IPS-18a (cell line): ENCODE measurements around the gene CELA2A.

ENCODE experiments used
- H3K27ac ChIP-seq: one replicate; pipeline ENCODE4 v1.5.1; 2013; ENCODE audit warnings: low read length
- H3K27me3 ChIP-seq: one replicate; pipeline ENCODE4 v1.6.1; 2013; ENCODE audit warnings: mild to moderate bottlenecking, low read length; ENCODE audit not compliant: control insufficient read depth, insufficient read depth
- H3K36me3 ChIP-seq: one replicate; pipeline ENCODE4 v1.6.1; 2013; ENCODE audit warnings: low read depth, low read length; ENCODE audit not compliant: control insufficient read depth
- H3K4me1 ChIP-seq: one replicate; pipeline ENCODE4 v1.6.1; 2013; ENCODE audit warnings: low read depth, low read length; ENCODE audit not compliant: control insufficient read depth
- H3K4me3 ChIP-seq: one replicate; pipeline ENCODE4 v1.5.1; 2013; ENCODE audit warnings: low read length
- H3K9ac ChIP-seq: one replicate; pipeline ENCODE4 v1.6.1; 2013; ENCODE audit warnings: mild to moderate bottlenecking, low read length, moderate library complexity
- H3K9me3 ChIP-seq: one replicate; pipeline ENCODE4 v1.6.1; 2013; ENCODE audit warnings: low read depth, low read length; ENCODE audit not compliant: control insufficient read depth

Gene CELA2A

DNA sequence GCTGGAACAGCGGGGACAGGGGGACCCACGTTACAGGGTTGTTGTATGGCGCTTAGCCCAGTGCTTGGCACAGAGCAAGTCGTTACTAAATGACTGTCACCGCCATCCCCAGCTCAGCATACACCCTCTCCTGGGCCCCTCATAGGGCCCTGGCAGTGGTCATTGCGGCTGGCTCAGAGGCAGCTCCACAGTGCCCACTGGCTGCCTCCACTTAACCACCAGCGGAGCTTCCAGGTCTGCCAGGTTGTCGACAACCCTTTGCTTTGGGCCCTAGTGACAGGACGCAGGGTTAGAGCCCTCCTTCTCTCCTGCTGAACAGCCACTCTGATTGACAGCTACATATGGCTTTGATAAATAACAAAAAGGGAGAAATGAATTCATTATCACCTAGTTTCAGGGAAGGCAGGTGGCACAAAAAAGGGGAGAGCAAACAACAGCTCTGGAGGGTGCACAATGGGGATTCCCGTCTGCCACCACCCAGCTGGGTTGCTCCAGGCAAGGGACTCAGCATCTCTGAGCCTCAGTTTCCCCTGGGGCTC, 42.0 kb upstream of the CELA2A start:
- H3K36me3 ChIP-seq: no peaks in the 10 kb centered on the region

DNA sequence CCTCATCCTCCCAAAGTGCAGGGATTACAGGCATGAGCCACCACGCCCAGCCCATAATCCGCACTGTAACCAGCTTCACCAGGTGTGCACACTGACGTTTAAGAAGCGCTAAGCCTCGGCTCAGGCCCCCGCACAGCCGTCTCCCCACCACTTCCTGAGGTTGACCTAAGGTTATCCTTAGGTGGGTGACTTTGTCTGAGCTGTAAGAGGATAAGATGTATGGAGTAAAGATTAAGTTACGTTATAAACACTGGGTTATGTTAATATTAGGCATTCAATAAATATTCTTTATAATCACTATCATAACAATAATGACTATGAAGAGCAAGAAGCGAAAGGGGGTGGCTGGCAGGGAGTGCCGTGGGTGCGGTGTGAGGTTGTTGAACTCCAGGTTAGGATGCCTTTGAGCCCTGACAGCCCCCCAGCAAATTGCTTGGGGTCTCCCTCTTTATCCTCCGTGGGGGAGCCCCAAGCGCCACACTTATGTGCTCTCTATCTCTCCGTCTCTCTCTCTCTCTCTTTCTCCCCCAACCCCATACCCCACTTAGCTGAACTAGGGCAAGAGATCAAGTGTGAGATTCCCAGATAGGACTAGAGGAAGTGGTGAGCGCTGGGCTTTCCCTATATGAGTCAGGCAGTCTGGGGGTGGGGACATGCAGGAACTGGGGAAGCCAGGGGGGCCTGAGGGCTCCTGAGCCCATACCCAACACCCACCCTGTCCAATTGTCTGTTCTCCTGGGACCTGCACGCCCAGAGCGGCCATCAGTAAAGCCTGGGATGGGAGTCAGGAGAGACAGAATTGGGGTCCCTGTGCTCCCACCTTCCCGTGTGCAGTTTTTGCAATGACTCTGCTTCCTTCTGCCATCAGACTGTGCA, 39.2 kb upstream of the CELA2A start:
- H3K4me1 ChIP-seq: no peaks in the 10 kb centered on the region
- no peaks in the 10 kb centered on the region for H3K27me3 ChIP-seq
- no peaks in the 10 kb centered on the region for H3K9me3 ChIP-seq
- H3K4me3 ChIP-seq: no peak overlapping the region
- H3K27ac ChIP-seq: no peak overlapping the region
- H3K9ac ChIP-seq: no peak overlapping the region
- no peaks in the 10 kb centered on the region for H3K36me3 ChIP-seq

More for the DNA sequence above, 42.0 kb upstream of the CELA2A start:
- Histone ChIP-seq H3K27ac (no peak overlapping the region), H3K27me3 (peaks cover 13% of the 10 kb centered on the region), H3K4me3 (no peak overlapping the region), H3K9me3 (no peaks in the 10 kb centered on the region), H3K4me1 (peaks cover 4% of the 10 kb centered on the region), H3K9ac (no peak overlapping the region)

DNA sequence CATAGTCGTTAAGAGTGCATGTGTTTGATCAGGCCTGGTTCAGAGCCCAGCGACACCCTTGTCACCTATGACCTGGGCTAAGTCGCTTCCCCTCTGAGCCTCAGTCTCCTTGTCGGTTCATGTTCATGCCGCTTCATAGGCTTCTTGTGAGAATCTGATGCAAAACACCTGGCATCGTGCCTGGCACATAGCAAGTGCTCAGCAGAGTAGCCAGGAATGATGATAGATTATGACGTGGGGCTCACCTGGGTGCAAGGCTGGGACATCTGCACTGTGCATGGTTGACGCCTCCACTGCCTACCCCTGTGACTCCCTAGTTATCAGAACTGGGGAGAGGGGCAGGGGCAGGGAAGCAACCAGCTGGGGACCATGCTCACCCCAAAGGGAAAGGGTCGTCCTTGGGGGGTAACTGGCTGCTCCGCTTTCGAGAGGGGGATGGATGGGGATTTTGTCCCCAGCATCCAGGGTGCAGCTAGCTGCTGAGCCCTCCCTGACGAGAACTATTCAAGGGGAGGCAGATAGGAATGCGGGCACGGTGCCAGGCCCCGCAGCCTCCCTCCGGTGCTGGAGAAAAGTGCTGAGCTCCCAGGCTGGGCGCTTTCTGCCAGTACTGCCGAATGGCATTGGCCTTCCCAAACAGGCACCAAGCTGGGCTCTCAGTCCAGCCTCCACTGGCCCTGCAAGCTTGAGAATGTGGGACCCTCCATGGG, 37.6 kb upstream of the CELA2A start:
- Histone ChIP-seq H3K36me3 (no peaks in the 10 kb centered on the region), H3K4me3 (no peak overlapping the region), H3K27me3 (no peaks in the 10 kb centered on the region), H3K9me3 (no peaks in the 10 kb centered on the region), H3K4me1 (no peaks in the 10 kb centered on the region), H3K9ac (no peak overlapping the region), H3K27ac (no peak overlapping the region)

DNA sequence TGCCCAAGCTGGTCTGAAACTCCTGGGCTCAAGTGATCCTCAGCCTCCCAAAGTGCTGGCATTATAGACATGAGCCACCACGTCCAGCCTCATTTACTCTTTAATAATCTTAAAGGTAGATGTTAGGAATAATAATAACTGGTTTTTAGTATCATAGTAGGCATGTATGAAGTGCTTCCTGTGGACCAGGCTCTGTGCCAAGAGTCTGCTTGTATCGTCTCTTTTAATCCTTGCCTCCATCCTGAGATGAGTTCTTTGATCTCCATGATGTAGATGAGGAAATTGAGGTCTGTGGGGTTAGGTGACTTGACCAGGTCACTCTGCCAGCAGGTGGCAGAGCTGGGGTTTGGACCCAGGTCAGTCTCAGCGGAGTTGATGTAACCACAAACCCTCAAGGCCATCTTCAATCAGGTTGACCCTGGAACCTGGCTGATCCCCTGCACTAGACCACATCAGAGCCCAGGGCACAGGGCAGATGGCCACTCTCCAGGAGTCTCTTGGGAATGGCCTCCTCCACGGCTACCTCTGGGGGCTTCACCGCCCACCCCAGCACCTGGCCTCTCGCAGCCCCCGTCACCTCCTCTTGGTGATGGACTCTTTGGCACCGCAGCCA, 35.6 kb upstream of the CELA2A start:
- H3K4me3 ChIP-seq: no peak overlapping the region
- H3K4me1 ChIP-seq: no peaks in the 10 kb centered on the region
- no peaks in the 10 kb centered on the region for H3K27me3 ChIP-seq
- no peak overlapping the region for H3K9ac ChIP-seq
- H3K27ac ChIP-seq: no peak overlapping the region
- no peaks in the 10 kb centered on the region for H3K9me3 ChIP-seq
- H3K36me3 ChIP-seq: no peaks in the 10 kb centered on the region

DNA sequence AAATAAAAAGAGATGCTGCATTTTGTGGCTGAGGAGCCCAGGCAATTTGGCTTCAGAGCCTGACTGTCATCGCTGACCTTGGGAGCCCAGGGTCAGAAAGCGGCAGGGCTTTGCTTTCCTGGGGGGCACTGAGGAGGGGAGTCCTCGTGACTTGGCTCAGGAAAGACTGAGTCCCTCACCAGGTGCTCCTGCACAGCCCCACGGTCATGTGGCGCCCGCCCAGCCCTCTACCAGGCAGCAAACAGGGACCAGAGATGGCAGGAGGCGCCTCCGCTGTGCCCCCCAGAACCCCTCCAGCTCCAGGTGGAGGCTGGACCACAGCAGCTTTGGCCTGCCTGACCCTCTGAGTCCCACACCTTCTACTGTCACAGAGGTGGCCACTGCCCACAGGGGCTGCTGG, 33.7 kb upstream of the CELA2A start:
- Histone ChIP-seq H3K9me3 (no peaks in the 10 kb centered on the region), H3K27ac (no peak overlapping the region), H3K27me3 (no peaks in the 10 kb centered on the region), H3K36me3 (no peaks in the 10 kb centered on the region), H3K4me1 (no peaks in the 10 kb centered on the region), H3K9ac (no peak overlapping the region), H3K4me3 (no peak overlapping the region)

DNA sequence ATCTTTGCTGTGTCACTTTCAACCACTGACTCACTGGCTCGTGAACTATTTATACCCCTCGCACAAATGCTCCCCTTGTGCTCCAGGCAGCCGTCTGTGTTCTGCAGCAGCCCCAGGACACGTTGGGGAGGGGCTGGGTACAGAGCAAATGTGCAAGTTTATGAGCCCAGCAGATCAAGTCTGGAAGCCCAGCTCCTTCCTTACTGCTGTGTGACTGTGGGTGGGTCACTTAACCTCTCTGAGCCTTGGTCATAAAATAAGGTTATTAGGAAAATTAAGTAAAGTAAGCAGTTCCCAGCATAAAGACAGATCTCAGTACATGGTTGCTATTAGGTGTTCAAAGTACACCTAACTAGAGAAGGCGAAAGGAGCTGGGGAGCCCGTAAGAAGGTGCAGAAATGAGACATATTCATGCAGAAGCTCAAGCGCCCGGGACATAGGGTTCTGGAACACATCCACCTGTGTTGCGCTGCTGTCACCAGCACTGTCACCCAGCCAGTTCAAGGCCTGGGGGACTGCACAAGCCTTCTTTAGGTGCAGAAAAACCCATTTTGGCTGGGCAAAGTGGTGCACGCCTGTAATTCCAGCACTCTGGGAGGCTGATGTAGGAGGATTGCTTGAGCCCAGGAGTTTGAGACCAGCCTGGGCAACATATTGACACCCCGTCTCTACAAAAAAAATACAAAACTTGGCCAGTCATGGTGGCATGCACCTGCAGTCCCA, 33.0 kb upstream of the CELA2A start:
- H3K36me3 ChIP-seq: no peaks in the 10 kb centered on the region
- no peak overlapping the region for H3K27ac ChIP-seq
- no peak overlapping the region for H3K9ac ChIP-seq

DNA sequence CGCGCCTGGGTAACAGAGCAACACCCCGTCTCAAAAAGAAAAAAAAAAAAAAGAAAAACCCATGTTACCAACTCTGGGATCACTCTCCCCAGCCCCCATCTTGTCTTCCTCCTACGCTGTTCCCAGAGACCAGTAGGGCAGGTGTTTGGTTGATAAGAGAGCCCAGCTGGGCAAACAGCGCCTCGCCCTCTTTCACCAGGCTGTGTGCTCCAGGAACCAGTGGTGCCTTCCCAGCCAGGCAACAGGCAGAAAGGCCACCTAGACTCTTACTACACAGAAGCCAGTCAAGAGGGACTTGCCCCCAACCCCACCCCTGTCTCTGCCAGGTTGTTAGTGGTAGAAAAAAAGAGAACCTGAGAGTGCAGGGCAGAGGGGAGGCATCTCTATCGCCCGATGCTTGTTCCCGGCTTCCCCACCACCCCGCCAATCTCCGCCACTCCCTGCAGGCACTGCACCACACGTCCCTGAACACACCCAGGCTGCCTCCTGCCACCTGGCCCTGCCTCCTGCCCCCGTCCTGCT, 32.3 kb upstream of the CELA2A start:
- no peaks in the 10 kb centered on the region for H3K36me3 ChIP-seq

More for the DNA sequence above, 33.0 kb upstream of the CELA2A start:
- no peaks in the 10 kb centered on the region for H3K4me1 ChIP-seq
- no peak overlapping the region for H3K4me3 ChIP-seq
- no peaks in the 10 kb centered on the region for H3K9me3 ChIP-seq
- H3K27me3 ChIP-seq: no peaks in the 10 kb centered on the region

DNA sequence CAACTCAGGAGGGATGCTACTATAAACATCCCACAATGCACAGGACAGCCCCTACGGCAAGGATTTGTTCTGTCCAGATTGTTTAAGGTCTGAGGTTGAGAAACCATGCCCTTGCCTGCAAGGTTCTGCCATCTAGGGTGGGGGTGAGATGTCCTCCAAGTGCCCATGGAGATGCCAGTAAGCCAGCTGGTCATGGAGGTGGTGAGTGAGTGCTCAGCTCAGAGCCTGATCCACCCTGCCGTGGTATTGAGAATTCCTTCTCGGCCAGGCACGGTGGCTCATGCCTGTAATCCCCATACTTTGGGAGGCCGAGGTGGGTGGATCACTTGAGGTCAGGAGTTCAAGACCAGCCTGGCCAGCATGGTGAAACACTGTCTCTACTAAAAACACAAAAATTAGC, 31.6 kb upstream of the CELA2A start:
- no peaks in the 10 kb centered on the region for H3K4me1 ChIP-seq

More for the DNA sequence above, 32.3 kb upstream of the CELA2A start:
- no peak overlapping the region for H3K27ac ChIP-seq
- no peaks in the 10 kb centered on the region for H3K4me1 ChIP-seq
- H3K27me3 ChIP-seq: no peaks in the 10 kb centered on the region
- no peak overlapping the region for H3K4me3 ChIP-seq
- H3K9ac ChIP-seq: no peak overlapping the region
- H3K9me3 ChIP-seq: no peaks in the 10 kb centered on the region

DNA sequence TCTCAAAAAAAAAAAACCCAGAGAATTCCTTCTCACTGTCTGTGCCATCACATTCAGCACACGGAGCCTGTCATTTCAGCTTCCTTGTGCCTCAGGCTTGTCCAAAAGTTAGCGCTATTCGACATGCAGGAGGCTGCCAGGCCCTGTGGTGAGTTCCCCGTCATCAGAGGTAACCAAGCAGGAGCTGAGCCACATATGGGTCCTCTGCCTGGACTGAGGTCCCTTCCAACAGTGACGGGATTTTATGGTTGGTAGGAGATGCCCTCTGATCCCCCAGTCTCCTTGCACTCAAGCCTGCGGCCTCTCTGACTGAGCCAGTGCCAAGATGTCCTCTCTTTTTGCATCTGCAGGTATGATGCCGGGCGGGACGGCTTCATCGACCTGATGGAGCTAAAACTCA, 31.0 kb upstream of the CELA2A start:
- H3K4me3 ChIP-seq: no peak overlapping the region
- H3K27ac ChIP-seq: no peak overlapping the region
- H3K36me3 ChIP-seq: no peaks in the 10 kb centered on the region
- H3K27me3 ChIP-seq: no peaks in the 10 kb centered on the region
- H3K9ac ChIP-seq: no peak overlapping the region
- H3K4me1 ChIP-seq: no peaks in the 10 kb centered on the region
- no peaks in the 10 kb centered on the region for H3K9me3 ChIP-seq

More for the DNA sequence above, 31.6 kb upstream of the CELA2A start:
- no peak overlapping the region for H3K9ac ChIP-seq
- no peaks in the 10 kb centered on the region for H3K27me3 ChIP-seq
- H3K9me3 ChIP-seq: no peaks in the 10 kb centered on the region
- H3K36me3 ChIP-seq: no peaks in the 10 kb centered on the region
- no peak overlapping the region for H3K4me3 ChIP-seq
- H3K27ac ChIP-seq: no peak overlapping the region

DNA sequence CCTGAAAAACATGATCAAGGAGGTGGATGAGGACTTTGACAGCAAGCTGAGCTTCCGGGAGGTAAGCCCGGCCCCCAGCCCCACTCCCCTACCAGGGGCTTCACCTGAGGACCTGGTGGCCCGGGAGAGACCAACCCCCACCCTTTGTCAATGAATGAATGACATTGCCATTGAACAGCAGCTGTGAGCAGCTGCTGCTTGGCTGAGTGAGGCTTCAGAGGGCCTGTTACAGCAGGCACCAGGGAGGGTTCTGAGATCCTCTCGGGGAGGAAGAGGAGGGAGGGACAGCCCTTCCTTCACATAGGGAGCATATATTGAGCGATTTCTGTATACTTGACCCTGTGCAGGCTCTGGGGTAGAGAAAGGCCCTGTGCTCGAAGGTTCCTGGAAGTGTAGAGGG, 30.6 kb upstream of the CELA2A start:
- Histone ChIP-seq H3K36me3 (no peaks in the 10 kb centered on the region), H3K9me3 (no peaks in the 10 kb centered on the region), H3K4me3 (no peak overlapping the region), H3K4me1 (no peaks in the 10 kb centered on the region), H3K9ac (no peak overlapping the region), H3K27me3 (no peaks in the 10 kb centered on the region), H3K27ac (no peak overlapping the region)
